ENCODE data around the gene THTPA.

The THTPA gene

DNA sequence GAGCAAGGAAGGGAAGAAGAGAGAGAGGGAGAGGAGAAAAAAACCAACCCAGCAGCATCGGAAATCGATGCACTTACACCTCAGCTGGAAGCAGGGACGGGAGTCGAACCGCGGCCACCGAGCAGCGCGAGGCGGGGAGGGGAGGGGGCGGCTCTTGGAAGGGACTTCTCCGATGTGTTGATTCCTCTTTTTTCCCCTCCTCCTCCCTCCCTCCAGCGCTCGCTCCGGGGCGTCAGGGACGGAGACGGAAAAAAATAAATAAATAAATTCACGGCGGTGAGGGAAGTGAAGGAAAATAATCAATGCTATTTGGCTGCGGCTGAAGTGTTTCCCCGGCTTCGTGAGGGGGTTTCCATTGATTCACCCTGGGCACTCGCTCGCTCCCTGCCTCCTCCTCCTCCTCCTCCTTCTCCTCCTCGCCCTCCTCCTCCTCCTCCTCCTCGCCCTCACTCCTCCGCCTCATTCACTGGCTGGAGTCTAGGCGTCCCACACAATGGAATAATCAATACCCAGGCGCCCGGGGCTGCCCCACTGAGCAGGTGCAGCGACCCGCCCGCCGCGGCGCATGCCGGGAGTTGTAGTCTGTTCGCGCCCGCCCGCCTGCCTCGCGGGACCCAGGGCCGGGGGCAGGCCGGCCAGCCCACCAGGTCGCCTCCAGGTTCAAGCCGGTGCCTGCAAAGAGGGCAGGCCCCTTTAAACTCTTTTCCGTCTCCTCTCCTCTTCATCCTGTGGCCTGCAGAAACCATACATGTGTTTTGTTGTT, 4.6 kb upstream of the THTPA start, which contains the start of gene ZFHX2:
ZFHX2 (minus strand) TSS at position 500 of the 763 bp plus-strand sequence. CDS start 16,440 bp downstream, outside the sequence.
- H3K9me3 Mint-ChIP-seq, result no peaks in the 10 kb centered on the region
- DNase-seq, result peak; percentile 86
- no peak within 1 kb of the TSS for H3K4me3 Mint-ChIP-seq
- CTCF ChIA-PET, result interaction anchor here (0.8 to 1.4 kb wide), 2 partner anchors 9 to 12 kb away, joined by 4 to 9 read pairs; no protein-coding TSS in a partner anchor
- H3K27me3 Mint-ChIP-seq, result no peaks in the 10 kb centered on the region
- H3K4me1 Mint-ChIP-seq, result peaks cover 25% of the 10 kb centered on the region
- H3K27ac Mint-ChIP-seq, result peak within 1 kb of the TSS; percentile 64
- H3K36me3 Mint-ChIP-seq, result peaks cover 2% of the 10 kb centered on the region

GRCh38 chr14:23555533-23555881, 564 bp upstream of the THTPA start:
- Mint-ChIP-seq H3K4me1 (peaks cover 51% of the 10 kb centered on the region), H3K36me3 (peaks cover 21% of the 10 kb centered on the region), H3K27ac (peak overlapping the region; percentile 91), H3K9me3 (no peaks in the 10 kb centered on the region), H3K4me3 (peak overlapping the region; percentile 95), H3K27me3 (no peaks in the 10 kb centered on the region)
- CTCF ChIA-PET, result interaction anchor here (0.6 to 15.2 kb wide), 3 partner anchors 12 to 1460 kb away, joined by 3 to 238 read pairs (median 4); partner anchors contain the start of gene AP1G2
- no peak for DNase-seq

- Mint-ChIP-seq H3K9me3 (no peaks in the 10 kb centered on the region), H3K27ac (peak overlapping the region; percentile 91), H3K4me1 (peaks cover 48% of the 10 kb centered on the region), H3K36me3 (peaks cover 30% of the 10 kb centered on the region), H3K27me3 (no peaks in the 10 kb centered on the region), H3K4me3 (peak overlapping the region; percentile 95)
- CTCF ChIA-PET, result interaction anchor here (1.2 to 15.2 kb wide), 3 partner anchors 11 to 77 kb away, joined by 5 to 238 read pairs (median 51); partner anchors contain the start of gene AP1G2
- no peak for DNase-seq
These were observed 799 bp downstream of the THTPA start for GRCh38 chr14:23556700-23557440.

DNA sequence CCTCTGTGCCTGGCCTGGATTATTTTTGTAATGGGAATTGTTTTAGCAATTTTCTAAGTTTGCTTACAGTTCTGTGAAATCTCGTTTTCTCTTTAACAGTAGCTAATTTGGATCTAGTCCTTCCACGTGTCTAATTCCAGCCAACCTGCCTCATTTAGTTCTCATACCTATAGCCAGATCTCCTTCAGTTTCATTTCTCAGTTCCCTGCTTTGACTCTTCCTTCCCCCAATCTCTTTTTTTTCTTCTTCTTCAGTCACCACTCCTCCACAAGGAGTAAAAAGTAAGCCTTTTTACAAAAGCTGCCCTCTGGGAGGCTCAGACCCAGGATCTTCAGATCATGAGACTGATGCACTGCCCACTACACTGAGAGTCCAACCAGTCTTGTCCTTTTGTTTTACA, 1.4 kb downstream of the THTPA start:
- H3K27me3 Mint-ChIP-seq, result no peaks in the 10 kb centered on the region
- peaks cover 47% of the 10 kb centered on the region for H3K4me1 Mint-ChIP-seq
- DNase-seq, result no peak
- peaks cover 33% of the 10 kb centered on the region for H3K36me3 Mint-ChIP-seq
- H3K4me3 Mint-ChIP-seq, result peak overlapping the region; percentile 61
- H3K27ac Mint-ChIP-seq, result peak overlapping the region; percentile 80
- H3K9me3 Mint-ChIP-seq, result no peaks in the 10 kb centered on the region
- CTCF ChIA-PET, result interaction anchor here (1.2 to 15.2 kb wide), 5 partner anchors 9 to 77 kb away, joined by 5 to 238 read pairs (median 38); partner anchors contain the start of gene AP1G2

GRCh38 chr14:23557946-23558345, 1.9 kb downstream of the THTPA start:
- H3K4me3 Mint-ChIP-seq, result peak overlapping the region; percentile 61
- peaks cover 36% of the 10 kb centered on the region for H3K36me3 Mint-ChIP-seq
- H3K9me3 Mint-ChIP-seq, result no peaks in the 10 kb centered on the region
- CTCF ChIA-PET, result interaction anchor here (1.2 to 15.2 kb wide), 6 partner anchors 9 to 78 kb away, joined by 4 to 238 read pairs (median 32); partner anchors contain the start of gene AP1G2
- no peak for DNase-seq
- H3K27ac Mint-ChIP-seq, result peak overlapping the region; percentile 80
- peaks cover 48% of the 10 kb centered on the region for H3K4me1 Mint-ChIP-seq
- no peaks in the 10 kb centered on the region for H3K27me3 Mint-ChIP-seq

- no peaks in the 10 kb centered on the region for H3K9me3 Mint-ChIP-seq
- H3K4me3 Mint-ChIP-seq, result no peak overlapping the region
- CTCF ChIA-PET, result interaction anchor here (0.9 to 15.2 kb wide), 10 partner anchors 8 to 289 kb away, joined by 3 to 238 read pairs (median 8); partner anchors contain the start of gene AP1G2
- no peaks in the 10 kb centered on the region for H3K27me3 Mint-ChIP-seq
- H3K36me3 Mint-ChIP-seq, result peaks cover 39% of the 10 kb centered on the region
- peak overlapping the region; percentile 80 for H3K27ac Mint-ChIP-seq
- no peak for DNase-seq
- peaks cover 49% of the 10 kb centered on the region for H3K4me1 Mint-ChIP-seq
These were observed 2.4 kb downstream of the THTPA start for GRCh38 chr14:23558346-23559009.

DNA sequence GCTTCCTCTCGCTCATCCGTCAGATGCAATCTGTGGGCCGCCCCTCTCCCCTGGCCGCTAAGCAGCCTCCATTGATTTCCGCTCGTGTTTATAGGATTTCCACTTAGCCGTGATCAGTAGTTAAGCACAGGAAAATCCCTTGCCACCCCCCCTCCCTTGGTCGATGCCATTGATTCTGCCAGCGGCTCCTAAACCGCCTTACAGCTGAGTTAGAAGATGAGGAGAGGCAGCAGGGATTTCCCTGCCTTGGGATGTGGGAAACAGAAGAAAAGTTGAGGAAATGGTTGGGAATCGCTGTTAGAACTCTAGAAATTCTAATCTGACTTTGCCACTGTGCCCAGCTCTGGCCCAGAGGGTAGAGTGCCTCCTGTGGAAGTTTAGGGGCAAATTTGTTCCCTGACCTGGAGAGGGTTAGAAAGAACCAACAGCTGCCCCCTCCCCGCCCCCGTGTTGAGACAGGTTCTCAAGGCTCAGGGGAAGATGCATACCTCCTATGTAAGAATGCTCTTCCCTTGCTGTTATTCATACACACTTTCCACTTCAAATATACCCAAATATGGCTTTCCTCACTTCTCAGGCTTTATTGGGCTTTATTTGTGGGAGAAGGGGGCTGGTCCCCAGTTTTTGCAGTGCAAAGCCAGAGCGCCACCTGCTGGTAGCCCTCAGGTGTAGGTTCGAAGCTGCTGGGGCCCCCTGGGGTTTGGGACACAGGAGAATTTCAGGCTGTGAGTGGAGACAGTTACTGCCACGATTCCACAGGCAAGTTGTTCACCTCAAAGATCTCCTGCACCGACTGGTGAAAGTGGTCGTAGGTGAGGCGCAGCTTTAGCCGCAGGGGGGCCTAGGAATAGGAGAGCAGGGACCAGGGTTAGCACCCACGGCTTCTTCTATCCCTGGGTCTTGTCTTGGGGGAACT, 3.2 kb downstream of the THTPA start:
- Mint-ChIP-seq H3K27me3 (no peaks in the 10 kb centered on the region), H3K36me3 (peaks cover 43% of the 10 kb centered on the region), H3K4me3 (no peak overlapping the region), H3K4me1 (peaks cover 49% of the 10 kb centered on the region), H3K9me3 (no peaks in the 10 kb centered on the region), H3K27ac (peak overlapping the region; percentile 67)
- DNase-seq, result peak; percentile 82
- CTCF ChIA-PET, result interaction anchor here (0.7 to 15.2 kb wide), 14 partner anchors 10 to 290 kb away, joined by 3 to 238 read pairs (median 6); partner anchors contain the start of genes AP1G2, HOMEZ and PABPN1

DNA sequence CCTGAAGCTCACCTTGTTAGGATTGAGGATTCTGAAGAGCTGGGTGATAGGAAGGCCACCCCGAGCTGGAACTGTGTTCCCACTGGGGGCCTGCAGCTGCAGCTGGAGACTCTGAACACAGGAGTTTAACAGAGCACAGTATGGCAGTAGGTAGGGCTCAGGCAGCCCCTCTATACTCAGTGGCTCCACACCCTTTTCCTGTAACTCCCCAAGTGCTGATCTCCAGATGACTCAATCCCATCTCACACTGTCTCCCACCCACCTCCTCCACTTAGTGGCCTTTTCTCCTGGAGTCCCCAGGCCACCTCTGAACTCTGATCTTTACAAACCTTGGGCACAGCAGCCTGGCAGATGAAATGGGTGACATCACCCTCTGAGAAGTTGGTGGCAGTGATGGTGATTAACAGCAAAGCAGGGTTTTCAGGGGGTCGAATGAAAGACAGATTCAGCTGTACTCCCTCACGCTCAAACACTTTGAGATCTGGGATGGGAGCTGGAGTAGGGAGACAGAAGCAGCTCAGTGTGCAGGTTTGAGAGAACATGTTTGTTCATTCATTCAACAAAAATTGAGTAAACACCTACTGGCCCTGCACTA, 4.0 kb downstream of the THTPA start:
- peaks cover 46% of the 10 kb centered on the region for H3K36me3 Mint-ChIP-seq

DNA sequence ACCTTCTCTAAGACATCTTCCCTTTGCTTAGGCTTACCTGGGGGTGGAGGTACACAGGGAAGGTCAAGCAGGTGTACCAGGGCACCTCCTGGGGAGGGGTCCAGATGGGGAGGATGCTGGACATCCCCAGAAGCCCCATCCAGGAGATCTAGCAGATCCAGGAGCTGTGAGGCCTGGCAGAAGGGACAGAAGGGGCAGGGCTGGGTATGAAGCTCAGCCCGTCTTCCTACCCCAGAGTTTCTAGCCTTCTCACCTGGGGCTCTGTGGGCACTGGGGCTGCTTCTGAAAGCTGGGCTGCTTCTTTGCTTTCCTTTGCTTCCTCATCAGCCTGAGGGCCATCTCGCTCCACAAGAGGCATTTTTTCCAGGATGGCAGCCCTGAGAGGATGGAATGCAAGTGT, 5.2 kb downstream of the THTPA start:
- no peaks in the 10 kb centered on the region for H3K9me3 Mint-ChIP-seq
- CTCF ChIA-PET, result interaction anchor here (0.6 to 15.2 kb wide), 8 partner anchors 9 to 81 kb away, joined by 3 to 238 read pairs (median 14); partner anchors contain the start of gene AP1G2
- H3K27me3 Mint-ChIP-seq, result no peaks in the 10 kb centered on the region
- H3K27ac Mint-ChIP-seq, result no peak overlapping the region
- H3K4me3 Mint-ChIP-seq, result no peak overlapping the region
- no peak for DNase-seq
- peaks cover 49% of the 10 kb centered on the region for H3K4me1 Mint-ChIP-seq
- H3K36me3 Mint-ChIP-seq, result peaks cover 53% of the 10 kb centered on the region

More for the DNA sequence above, 4.0 kb downstream of the THTPA start:
- H3K4me3 Mint-ChIP-seq, result no peak overlapping the region
- CTCF ChIA-PET, result interaction anchor here (0.6 to 15.2 kb wide), 20 partner anchors 8 to 274 kb away, joined by 3 to 238 read pairs (median 4); partner anchors contain the start of genes AP1G2, HOMEZ, PABPN1 and PPP1R3E
- peaks cover 49% of the 10 kb centered on the region for H3K4me1 Mint-ChIP-seq
- DNase-seq, result no peak
- H3K9me3 Mint-ChIP-seq, result no peaks in the 10 kb centered on the region
- H3K27ac Mint-ChIP-seq, result no peak overlapping the region
- H3K27me3 Mint-ChIP-seq, result no peaks in the 10 kb centered on the region

DNA sequence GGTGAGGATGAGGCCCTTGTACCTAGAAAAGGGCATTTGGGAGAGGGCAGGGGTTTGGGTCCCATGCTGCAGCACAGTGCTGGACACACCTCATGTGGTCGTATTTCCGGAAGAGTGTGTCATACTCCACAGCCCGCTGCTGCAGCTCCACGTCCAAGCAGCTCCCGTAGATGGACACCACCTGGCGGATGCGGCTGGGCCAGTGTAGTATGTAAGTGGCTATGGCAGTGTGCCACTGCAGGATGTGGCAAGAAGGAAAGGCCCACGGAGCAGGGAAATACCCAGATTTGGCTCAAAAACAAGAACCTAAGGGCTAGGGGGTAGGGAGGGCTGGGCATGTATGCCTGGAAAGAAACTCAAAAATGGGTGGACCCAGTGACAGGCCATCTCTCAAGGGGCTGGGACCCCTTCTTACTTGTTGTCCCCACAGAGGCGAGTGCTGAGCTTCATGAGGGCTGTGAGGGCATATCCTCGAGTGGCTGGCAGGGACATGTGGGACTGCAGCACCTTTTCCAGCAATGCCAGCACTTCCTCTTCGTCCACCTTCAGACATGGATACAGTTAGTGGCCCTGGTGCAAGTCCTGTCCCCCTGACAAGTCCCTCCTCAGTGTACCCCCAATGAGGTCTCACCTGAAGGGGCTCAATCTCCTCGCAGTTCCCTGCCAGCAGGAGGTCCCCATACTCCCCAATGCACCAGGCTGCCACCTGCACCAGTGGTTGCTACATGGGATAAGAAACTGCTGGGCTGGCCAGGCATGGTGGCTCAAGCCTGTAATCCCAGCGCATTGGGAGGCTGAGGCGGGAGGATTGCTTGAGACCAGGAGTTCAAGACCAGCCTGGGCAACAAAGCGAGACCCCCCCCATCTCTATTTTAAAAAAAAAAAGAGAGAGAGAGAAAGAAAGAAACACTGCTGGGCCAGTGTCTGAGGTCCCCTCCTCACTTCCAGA, 6.1 kb downstream of the THTPA start:
- H3K27ac Mint-ChIP-seq, result no peak overlapping the region
- H3K9me3 Mint-ChIP-seq, result no peaks in the 10 kb centered on the region
- H3K4me1 Mint-ChIP-seq, result peaks cover 47% of the 10 kb centered on the region
- CTCF ChIA-PET, result interaction anchor here (0.6 to 15.2 kb wide), 6 partner anchors 8 to 82 kb away, joined by 3 to 238 read pairs (median 21); partner anchors contain the start of gene AP1G2
- no peaks in the 10 kb centered on the region for H3K27me3 Mint-ChIP-seq
- H3K4me3 Mint-ChIP-seq, result no peak overlapping the region
- DNase-seq, result no peak
- peaks cover 59% of the 10 kb centered on the region for H3K36me3 Mint-ChIP-seq

GRCh38 chr14:23562822-23563472, 6.9 kb downstream of the THTPA start:
- CTCF ChIA-PET, result interaction anchor here (0.5 to 15.2 kb wide), 6 partner anchors 9 to 680 kb away, joined by 3 to 238 read pairs (median 4); partner anchors contain the start of gene ZFHX2
- Mint-ChIP-seq H3K4me3 (no peak overlapping the region), H3K4me1 (peaks cover 48% of the 10 kb centered on the region), H3K27me3 (peaks cover 5% of the 10 kb centered on the region), H3K27ac (peak overlapping the region; percentile 78), H3K9me3 (no peaks in the 10 kb centered on the region), H3K36me3 (peaks cover 62% of the 10 kb centered on the region)
- DNase-seq, result peak; percentile 72

Data from activated naive CD4-positive, alpha-beta T cell treated with anti-CD3 and anti-CD28 coated beads, Interleukin-2, amount 10 ng/mL, durations not matched to agents 7 days and 5 days (primary cell).